SK-N-SH treated with all-trans-retinoic acid at 6 μM for 48 hours (cell line): ENCODE results near the gene PSMA7.

Experiments used
- ARNTL ChIP-seq: fragments of 450-650 bp; formaldehyde crosslinking; IDR thresholded peaks from 2 replicates; pipeline ENCODE4 v1.5.0; 2020; ENCODE audit warnings: low read depth, mild to moderate bottlenecking, moderate library complexity, borderline replicate concordance
- CSDC2 ChIP-seq: fragments of 250-450 bp; sonication (Bioruptor Pico); IDR thresholded peaks from 2 replicates; pipeline ENCODE4 v1.5.0; 2020; ENCODE audit warnings: mild to moderate bottlenecking, moderate library complexity
- OSR1 ChIP-seq: fragments of 250-450 bp; sonication (Bioruptor Pico); IDR thresholded peaks from 2 replicates; pipeline ENCODE4 v1.8.0; 2022; ENCODE audit warnings: moderate library complexity, mild to moderate bottlenecking, inconsistent platforms
- RARB ChIP-seq: fragments of 250-450 bp; sonication (Bioruptor Pico); IDR thresholded peaks from 2 replicates; pipeline ENCODE4 v1.8.0; 2021; ENCODE audit warnings: mild to moderate bottlenecking, moderate library complexity
- SNAI2 ChIP-seq: fragments of 250-450 bp; sonication (Bioruptor Pico); IDR thresholded peaks from 2 replicates; pipeline ENCODE4 v1.5.0; 2020; ENCODE audit warnings: mild to moderate bottlenecking, moderate library complexity
- ZFP3 ChIP-seq: fragments of 250-450 bp; sonication (Bioruptor Pico); IDR thresholded peaks from 2 replicates; pipeline ENCODE4 v1.5.0; 2020; ENCODE audit warnings: mild to moderate bottlenecking, moderate library complexity
- ZNF8 ChIP-seq: fragments of 450-650 bp; formaldehyde crosslinking; IDR thresholded peaks from 2 replicates; pipeline ENCODE4 v1.5.0; 2020; ENCODE audit warnings: mild to moderate bottlenecking, moderate library complexity
- TF ChIP-seq, protein P1 (sequence below): fragments of 250-450 bp; sonication (Bioruptor Pico); IDR thresholded peaks from 2 replicates; pipeline ENCODE4 v1.5.0; 2020; ENCODE audit warnings: mild to moderate bottlenecking, moderate library complexity
- TF ChIP-seq, protein P2 (sequence below): fragments of 250-450 bp; sonication (Bioruptor Pico); IDR thresholded peaks from 2 replicates; pipeline ENCODE4 v1.5.1; 2020; ENCODE audit warnings: low read depth, mild to moderate bottlenecking, moderate library complexity

DNA sequence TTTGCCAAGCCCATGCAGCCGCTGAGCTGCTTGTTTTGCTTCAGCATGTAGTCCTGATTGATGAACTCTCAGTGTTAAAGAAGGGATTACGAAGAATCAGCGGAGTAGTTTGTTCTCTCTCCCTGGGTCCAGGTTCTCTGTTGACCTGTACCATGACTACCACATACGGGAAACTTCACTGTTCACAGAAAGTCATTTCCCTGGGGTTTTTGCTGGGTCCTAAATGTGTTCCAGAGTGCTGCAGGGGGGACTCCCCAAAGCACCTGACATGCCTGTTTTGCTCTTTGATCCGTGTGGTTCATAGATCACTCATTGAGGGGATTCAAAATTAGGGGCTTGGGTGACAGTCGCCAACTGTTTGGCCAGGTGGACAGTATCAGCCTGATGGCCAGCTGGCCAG is 15.4 kb downstream of the PSMA7 start:
- TF ChIP-seq ARNTL (CRISPR knock-in tag): no peak
- TF ChIP-seq, protein P1, sequence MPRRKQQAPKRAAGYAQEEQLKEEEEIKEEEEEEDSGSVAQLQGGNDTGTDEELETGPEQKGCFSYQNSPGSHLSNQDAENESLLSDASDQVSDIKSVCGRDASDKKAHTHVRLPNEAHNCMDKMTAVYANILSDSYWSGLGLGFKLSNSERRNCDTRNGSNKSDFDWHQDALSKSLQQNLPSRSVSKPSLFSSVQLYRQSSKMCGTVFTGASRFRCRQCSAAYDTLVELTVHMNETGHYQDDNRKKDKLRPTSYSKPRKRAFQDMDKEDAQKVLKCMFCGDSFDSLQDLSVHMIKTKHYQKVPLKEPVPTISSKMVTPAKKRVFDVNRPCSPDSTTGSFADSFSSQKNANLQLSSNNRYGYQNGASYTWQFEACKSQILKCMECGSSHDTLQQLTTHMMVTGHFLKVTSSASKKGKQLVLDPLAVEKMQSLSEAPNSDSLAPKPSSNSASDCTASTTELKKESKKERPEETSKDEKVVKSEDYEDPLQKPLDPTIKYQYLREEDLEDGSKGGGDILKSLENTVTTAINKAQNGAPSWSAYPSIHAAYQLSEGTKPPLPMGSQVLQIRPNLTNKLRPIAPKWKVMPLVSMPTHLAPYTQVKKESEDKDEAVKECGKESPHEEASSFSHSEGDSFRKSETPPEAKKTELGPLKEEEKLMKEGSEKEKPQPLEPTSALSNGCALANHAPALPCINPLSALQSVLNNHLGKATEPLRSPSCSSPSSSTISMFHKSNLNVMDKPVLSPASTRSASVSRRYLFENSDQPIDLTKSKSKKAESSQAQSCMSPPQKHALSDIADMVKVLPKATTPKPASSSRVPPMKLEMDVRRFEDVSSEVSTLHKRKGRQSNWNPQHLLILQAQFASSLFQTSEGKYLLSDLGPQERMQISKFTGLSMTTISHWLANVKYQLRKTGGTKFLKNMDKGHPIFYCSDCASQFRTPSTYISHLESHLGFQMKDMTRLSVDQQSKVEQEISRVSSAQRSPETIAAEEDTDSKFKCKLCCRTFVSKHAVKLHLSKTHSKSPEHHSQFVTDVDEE (CRISPR knock-in tag): no peak
- TF ChIP-seq CSDC2 (CRISPR knock-in tag): no peak
- no peak for TF ChIP-seq OSR1 (CRISPR knock-in tag)
- TF ChIP-seq RARB (CRISPR knock-in tag): no peak
- no peak for TF ChIP-seq ZFP3 (CRISPR knock-in tag)
- TF ChIP-seq, protein P2, sequence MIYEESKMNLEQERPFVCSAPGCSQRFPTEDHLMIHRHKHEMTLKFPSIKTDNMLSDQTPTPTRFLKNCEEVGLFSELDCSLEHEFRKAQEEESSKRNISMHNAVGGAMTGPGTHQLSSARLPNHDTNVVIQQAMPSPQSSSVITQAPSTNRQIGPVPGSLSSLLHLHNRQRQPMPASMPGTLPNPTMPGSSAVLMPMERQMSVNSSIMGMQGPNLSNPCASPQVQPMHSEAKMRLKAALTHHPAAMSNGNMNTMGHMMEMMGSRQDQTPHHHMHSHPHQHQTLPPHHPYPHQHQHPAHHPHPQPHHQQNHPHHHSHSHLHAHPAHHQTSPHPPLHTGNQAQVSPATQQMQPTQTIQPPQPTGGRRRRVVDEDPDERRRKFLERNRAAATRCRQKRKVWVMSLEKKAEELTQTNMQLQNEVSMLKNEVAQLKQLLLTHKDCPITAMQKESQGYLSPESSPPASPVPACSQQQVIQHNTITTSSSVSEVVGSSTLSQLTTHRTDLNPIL (CRISPR knock-in tag): no peak
- no peak for TF ChIP-seq SNAI2 (CRISPR knock-in tag)
- TF ChIP-seq ZNF8 (CRISPR knock-in tag): no peak
